OCI-LY3 (cell line): ENCODE results near the gene ROR1.

Source experiments
- H2AFZ ChIP-seq: fragments of 200-600, 300-600 bp; shearing (Covaris generic); 2 replicates; pipeline ENCODE4 v1.6.0; 2014; ENCODE audit warnings: antibody characterized with exemption, low read depth, low read length
- H3K27ac ChIP-seq: fragments of 200-600, 300-600 bp; sonication (generic); 2 replicates; pipeline ENCODE4 v1.5.1; 2014; ENCODE audit warnings: mild to moderate bottlenecking, low read length, moderate library complexity, mixed read lengths
- H3K27me3 ChIP-seq: fragments of 200-600, 300-600 bp; sonication (generic); 2 replicates; pipeline ENCODE4 v1.6.1; 2014; ENCODE audit warnings: low read depth, low read length, mixed read lengths
- H3K36me3 ChIP-seq: fragments of 200-600, 300-600 bp; sonication (generic); replicated peaks from 2 replicates; pipeline ENCODE3; 2014; ENCODE audit warnings: low read depth, low read length, mixed read lengths
- H3K4me1 ChIP-seq: fragments of 300-600, 200-600 bp; sonication (generic); 2 replicates; pipeline ENCODE4 v1.6.1; 2014; ENCODE audit warnings: low read length, mixed read lengths
- H3K4me2 ChIP-seq: fragments of 200-600, 300-600 bp; sonication (generic); 2 replicates; pipeline ENCODE4 v1.6.1; 2014; ENCODE audit warnings: low read length, mixed read lengths
- H3K4me3 ChIP-seq: fragments of 300-600, 200-600 bp; sonication (generic); 2 replicates; pipeline ENCODE4 v1.5.1; 2014; ENCODE audit warnings: antibody characterized with exemption, mild to moderate bottlenecking, low read length, moderate library complexity
- H3K79me2 ChIP-seq: fragments of 300-600, 200-600 bp; shearing (Covaris generic); 2 replicates; pipeline ENCODE4 v1.6.1; 2014; ENCODE audit warnings: mild to moderate bottlenecking, low read length, mixed read lengths
- H3K9ac ChIP-seq: fragments of 300-600, 200-600 bp; shearing (Covaris generic); 2 replicates; pipeline ENCODE4 v1.6.0; 2014; ENCODE audit warnings: mild to moderate bottlenecking, low read length, moderate library complexity
- H3K9me3 ChIP-seq: fragments of 200-600, 300-600 bp; shearing (Covaris generic); 2 replicates; pipeline ENCODE4 v1.6.1; 2014; ENCODE audit warnings: low read length, mixed read lengths; ENCODE audit not compliant: insufficient read depth
- H4K20me1 ChIP-seq: fragments of 200-600, 300-600 bp; sonication (generic); 2 replicates; pipeline ENCODE4 v1.6.1; 2016; ENCODE audit warnings: low read length, mixed read lengths; ENCODE audit not compliant: insufficient read depth
- CTCF ChIP-seq: fragments of 200-600, 300-600 bp; sonication (generic); IDR thresholded peaks from 2 replicates; pipeline ENCODE4 v1.5.1; 2014; ENCODE audit warnings: antibody characterized with exemption, low read length, low read depth
- EZH2phosphoT487 ChIP-seq: fragments of 200-600 bp; shearing (Covaris generic); IDR thresholded peaks from 2 replicates; pipeline ENCODE4 v1.6.1; 2018; ENCODE audit warnings: antibody characterized with exemption, mixed run types, low read depth

Gene ROR1

GRCh38 chr1:64194168-64195080, 420.6 kb downstream of the ROR1 start:
- Histone ChIP-seq H3K36me3 (no peaks in the 10 kb centered on the region), H4K20me1 (no peaks in the 10 kb centered on the region), H3K4me2 (no peak overlapping the region), H3K27me3 (no peaks in the 10 kb centered on the region), H2AFZ (no peak overlapping the region), H3K4me3 (no peak overlapping the region), H3K4me1 (peaks cover 8% of the 10 kb centered on the region; the same call in 1 of the 2 replicates), H3K27ac (no peak overlapping the region), H3K9me3 (no peaks in the 10 kb centered on the region), H3K9ac (no peak overlapping the region), H3K79me2 (no peaks in the 10 kb centered on the region)
- TF ChIP-seq CTCF: no peak
- TF ChIP-seq EZH2phosphoT487: no peak

- no peak overlapping the region for H3K4me3 ChIP-seq
- no peak overlapping the region for H2AFZ ChIP-seq
- H3K9ac ChIP-seq: no peak overlapping the region
- H4K20me1 ChIP-seq: no peaks in the 10 kb centered on the region
- no peak for TF ChIP-seq EZH2phosphoT487
- TF ChIP-seq CTCF: no peak
- no peaks in the 10 kb centered on the region for H3K9me3 ChIP-seq
- no peak overlapping the region for H3K27ac ChIP-seq
- no peak overlapping the region for H3K4me2 ChIP-seq
- H3K4me1 ChIP-seq: peaks cover 8% of the 10 kb centered on the region; the same call in 1 of the 2 replicates
- no peaks in the 10 kb centered on the region for H3K36me3 ChIP-seq
- H3K79me2 ChIP-seq: no peaks in the 10 kb centered on the region
- H3K27me3 ChIP-seq: no peaks in the 10 kb centered on the region
Observed at GRCh38 chr1:64195081-64195395, 421.2 kb downstream of the ROR1 start.

GRCh38 chr1:64196074-64196870, 422.5 kb downstream of the ROR1 start:
- H3K27ac ChIP-seq: no peak overlapping the region
- H3K27me3 ChIP-seq: no peaks in the 10 kb centered on the region
- H3K36me3 ChIP-seq: no peaks in the 10 kb centered on the region
- TF ChIP-seq CTCF (no peak), EZH2phosphoT487 (no peak)
- H3K4me1 ChIP-seq: peaks cover 8% of the 10 kb centered on the region; the same call in 1 of the 2 replicates
- no peaks in the 10 kb centered on the region for H4K20me1 ChIP-seq
- H3K4me2 ChIP-seq: no peak overlapping the region
- H3K9ac ChIP-seq: no peak overlapping the region
- no peak overlapping the region for H3K4me3 ChIP-seq
- H3K9me3 ChIP-seq: no peaks in the 10 kb centered on the region
- no peaks in the 10 kb centered on the region for H3K79me2 ChIP-seq
- no peak overlapping the region for H2AFZ ChIP-seq

GRCh38 chr1:64197076-64197475, 423.3 kb downstream of the ROR1 start:
- Histone ChIP-seq H3K79me2 (no peaks in the 10 kb centered on the region), H3K27me3 (no peaks in the 10 kb centered on the region), H3K27ac (no peak overlapping the region)

More at GRCh38 chr1:64197076-64197475, 423.3 kb downstream of the ROR1 start:
- TF ChIP-seq CTCF (no peak), EZH2phosphoT487 (no peak)
- Histone ChIP-seq H3K4me2 (no peak overlapping the region), H3K4me3 (no peak overlapping the region), H3K36me3 (no peaks in the 10 kb centered on the region), H3K9ac (no peak overlapping the region), H3K9me3 (no peaks in the 10 kb centered on the region), H2AFZ (no peak overlapping the region), H3K4me1 (peaks cover 8% of the 10 kb centered on the region; the same call in 1 of the 2 replicates), H4K20me1 (no peaks in the 10 kb centered on the region)
